Measurements from ENCODE around the gene ZNF735. TPM values are rescaled to one million over a fixed set of nuclear protein-coding genes. Genes with fewer than 3 reads are reported as not detected.

Gene ZNF735
- total and polyA plus RNA-seq, 2 of the 8 experiments (the other 6 are each of a cell fraction or from before 2014, with no cell fraction given): not detected

DNA sequence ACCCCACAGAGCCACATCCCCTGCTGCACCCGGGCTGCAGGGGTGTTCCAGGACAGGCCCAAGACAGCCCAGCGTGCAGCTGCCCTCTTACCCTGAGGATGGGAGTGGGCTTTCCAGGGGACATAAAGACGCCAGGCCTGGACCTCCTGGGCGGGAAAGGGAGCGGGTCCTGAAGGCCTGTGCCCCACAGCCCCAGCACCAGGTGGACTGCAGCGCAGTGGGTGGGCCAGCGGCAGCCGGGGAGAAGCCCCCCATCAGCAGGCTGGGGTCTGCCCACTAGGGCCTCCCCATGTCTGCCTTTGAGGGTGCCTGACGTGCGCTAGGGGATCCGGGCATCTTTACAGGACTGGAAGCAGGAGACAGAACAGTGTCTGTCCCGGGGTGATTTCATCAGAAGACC is 22.6 kb upstream of the ZNF735 start:
- Histone ChIP-seq H3K79me1 (ENCODE audit: low read depth, low read length) (no peaks in the 10 kb centered on the region), H2BK120ac (replicated peaks; ENCODE audit: low read depth, low read length) (no peak overlapping the region), H3K9ac (replicated peaks in 1 of 4; ENCODE audit: extremely low read depth in 1 of 4, low read depth in 3 of 4, low read length in 3 of 4) (no peak overlapping the region), H2BK5ac (ENCODE audit: low read depth, low read length) (no peak overlapping the region), H3K23me2 (ENCODE audit: low read depth, low read length) (no peaks in the 10 kb centered on the region), H3K4me2 (ENCODE audit: insufficient read depth in 1 of 2, low read depth in 2 of 2, low read length in 2 of 2) (no peak overlapping the region), H3K4ac (replicated peaks; ENCODE audit: insufficient read length, low read depth, low read length) (no peak overlapping the region), H3K27ac (ENCODE audit: low read depth, low read length) (no peak overlapping the region), H2BK20ac (ENCODE audit: low read length) (no peak overlapping the region), H3K56ac (replicated peaks; ENCODE audit: insufficient read length, low read depth, low read length) (no peak overlapping the region), H3K4me1 (replicated peaks in 1 of 4; ENCODE audit: control insufficient read depth in 3 of 4, insufficient read depth in 4 of 4, low read length in 3 of 4) (no peaks in the 10 kb centered on the region), H3K27me3 (replicated peaks in 1 of 4; ENCODE audit: control insufficient read depth in 3 of 4, extremely low read depth in 1 of 4, insufficient read depth in 3 of 4, low read length in 3 of 4) (no peaks in the 10 kb centered on the region), H4K91ac (replicated peaks; ENCODE audit: insufficient read length, low read length) (no peak overlapping the region), H3K18ac (ENCODE audit: extremely low read depth, low read length) (no peak overlapping the region), H2AFZ (ENCODE audit: low read length) (no peak overlapping the region), H3K79me2 (ENCODE audit: control insufficient read depth in 1 of 2, insufficient read depth in 2 of 2, low read length in 2 of 2) (no peaks in the 10 kb centered on the region), H3K14ac (ENCODE audit: insufficient read length) (no peak overlapping the region), H3K4me3 (ENCODE audit: extremely low read depth in 1 of 4, insufficient read depth in 2 of 4, low read depth in 3 of 4, low read length in 4 of 4) (no peak overlapping the region), H3K9me3 (ENCODE audit: insufficient read depth in 2 of 2, low read depth in 1 of 2, low read length in 1 of 2) (peaks cover 62 to 65% of the 10 kb centered on the region in 2 experiments), H2BK15ac (ENCODE audit: low read length) (no peak overlapping the region), H4K20me1 (replicated peaks in 1 of 2; ENCODE audit: control insufficient read depth in 1 of 2, insufficient read depth in 2 of 2, low read length in 2 of 2) (no peaks in the 10 kb centered on the region), H2AK5ac (ENCODE audit: low read depth, low read length) (no peak overlapping the region), H4K8ac (ENCODE audit: extremely low read depth, insufficient read depth, low read length) (no peak overlapping the region), H3K36me3 (ENCODE audit: control insufficient read depth in 2 of 4, insufficient read depth in 4 of 4, low read length in 3 of 4) (peaks cover 0 to 7% (median 0%) of the 10 kb centered on the region in 4 experiments; a peak in 1 of 8 replicates), H3K23ac (ENCODE audit: insufficient read length) (no peak overlapping the region), H2BK12ac (ENCODE audit: low read depth, low read length) (no peak overlapping the region), H4K5ac (ENCODE audit: insufficient read length, low read depth, low read length) (no peak overlapping the region)
- FAIRE-seq: no peak
- CTCF ChIA-PET (ENCODE audit: partially characterized antibody): no interaction called here
- no peak for DNase-seq (ENCODE audit: low read depth in 1 of 2, low spot score in 2 of 2)
- whole genome bisulfite sequencing, 2 experiments (ENCODE audit: extremely low coverage in 1 of 2, insufficient coverage in 1 of 2, insufficient read length in 1 of 2, insufficient replicate concordance in 2 of 2, low coverage in 1 of 2, low lambda C conversion rate in 2 of 2, missing lambda C conversion rate in 1 of 2): 87% methylated on average over 12 of the region's 12 CpGs; no CpG with 5 or more reads in 1 of the 2 experiments
- POLR2A ChIA-PET (ENCODE audit: partially characterized antibody): no interaction called here
- TF ChIP-seq HDAC2 (IDR thresholded peaks at IDR 0.05; ENCODE audit: borderline replicate concordance in 1 of 2, low read depth in 2 of 2, low read length in 2 of 2) (no peak), HDAC6 (IDR thresholded peaks at IDR 0.05; ENCODE audit: low read depth, low read length) (no peak), POU5F1 (IDR thresholded peaks at IDR 0.05; ENCODE audit: low read depth, low read length) (no peak), RNF2 (IDR thresholded peaks at IDR 0.05; ENCODE audit: borderline replicate concordance, low read depth, low read length, missing control alignments, poor library complexity, severe bottlenecking) (no peak), SUZ12 (IDR thresholded peaks at IDR 0.05; ENCODE audit: low read length) (no peak), SIX5 (IDR thresholded peaks at IDR 0.05; ENCODE audit: low read depth, low read length) (no peak), CTBP2 (IDR thresholded peaks at IDR 0.05; ENCODE audit: borderline replicate concordance, insufficient read depth, insufficient read length, low read length) (no peak)
